Amniotic epithelial cell (primary cell): ENCODE results near the gene FAM53B.
"Not testable (repeated sequence)": the region's sequence is repeated elsewhere in the genome, so short reads cannot be mapped to it uniquely, and the experiment has no call there.

Source experiments
- DNase-seq: peaks from one replicate; pipeline ENCODE4 v3.0.0-alpha.2; 2010; ENCODE audit warnings: low read depth

FAM53B gene

GRCh38 chr10:124628676-124629021 is 115.5 kb downstream of the FAM53B start:
- no peak for DNase-seq

GRCh38 chr10:124627866-124628675 is 116.1 kb downstream of the FAM53B start:
- DNase-seq: no peak

- no peak for DNase-seq
Measured at GRCh38 chr10:124626759-124627380, 117.3 kb downstream of the FAM53B start.

- no peak for DNase-seq
Measured at GRCh38 chr10:124625831-124626238, 118.3 kb downstream of the FAM53B start.

- no peak for DNase-seq
Measured at GRCh38 chr10:124624895-124625294, 119.3 kb downstream of the FAM53B start.

GRCh38 chr10:124624466-124624865 is 119.7 kb downstream of the FAM53B start:
- no peak for DNase-seq

GRCh38 chr10:124624006-124624405 is 120.2 kb downstream of the FAM53B start:
- no peak for DNase-seq

GRCh38 chr10:124622866-124623536 is 121.2 kb downstream of the FAM53B start:
- no peak for DNase-seq

- no peak for DNase-seq
Measured at GRCh38 chr10:124622158-124622557, 122.0 kb downstream of the FAM53B start.

- DNase-seq: no peak
Measured at GRCh38 chr10:124621637-124622036, 122.5 kb downstream of the FAM53B start.

GRCh38 chr10:124619802-124620490 is 124.2 kb downstream of the FAM53B start:
- no peak for DNase-seq

- DNase-seq: no peak
Measured at GRCh38 chr10:124619195-124619594, 125.0 kb downstream of the FAM53B start.

- no peak for DNase-seq
Measured at GRCh38 chr10:124618470-124619073, 125.6 kb downstream of the FAM53B start.

GRCh38 chr10:124616836-124617130 is 127.4 kb downstream of the FAM53B start:
- DNase-seq: no peak

- DNase-seq: no peak
Measured at GRCh38 chr10:124616040-124616835, 127.9 kb downstream of the FAM53B start.

GRCh38 chr10:124615259-124615658 is 128.9 kb downstream of the FAM53B start:
- DNase-seq: no peak

- no peak for DNase-seq
Measured at GRCh38 chr10:124614003-124614659, 130.0 kb downstream of the FAM53B start.

GRCh38 chr10:124612611-124613498 is 131.3 kb downstream of the FAM53B start:
- peak; percentile 52 for DNase-seq

GRCh38 chr10:124611738-124612137 is 132.4 kb downstream of the FAM53B start:
- no peak for DNase-seq

- DNase-seq: not testable (repeated sequence)
Measured at GRCh38 chr10:124610851-124611250, 133.3 kb downstream of the FAM53B start.
